GM12878 (cell line): Measurements from ENCODE around the gene CNKSR3. TPM values are rescaled to one million over a fixed set of nuclear protein-coding genes. Genes with fewer than 3 reads are reported as not detected.

Experiments used
- ATAC-seq: fragments of 200-7000 bp; cut with Tn5 transposase; 3 replicates; pipeline ENCODE4 v1.9.1; 2020; ENCODE audit warnings: mild to moderate bottlenecking, moderate library complexity
- BruUV-seq: library from RNA; stranded (reverse); fragments of 400-500 nt; replicated peaks from 2 replicates; lab custom pipeline; 2021; lab: Mats Ljungman, UMichigan
- CTCF ChIA-PET: fragments of 300-600 bp; sonication (Branson Sonifier 250); formaldehyde crosslinking; extraction: SDS; loops from one replicate; lab custom pipeline; 2021; ENCODE audit warnings: inconsistent platforms; lab: Yijun Ruan, JAX
- POLR2A ChIA-PET: fragments of 350-600 bp; formaldehyde crosslinking; extraction: SDS; loops from one replicate; lab custom pipeline; 2021; ENCODE audit warnings: inconsistent platforms; lab: Charles Lee
- RAD21 ChIA-PET: fragments of 300-600 bp; sonication (Branson Sonifier 250); formaldehyde crosslinking; loops from one replicate; lab custom pipeline; 2023; ENCODE audit warnings: antibody characterized with exemption; ENCODE audit not compliant: unreplicated experiment; lab: Charles Lee
- SMC1A ChIA-PET: fragments of 300-600 bp; sonication (Branson Sonifier 250); formaldehyde crosslinking; loops from one replicate; lab custom pipeline; 2023; ENCODE audit not compliant: unreplicated experiment, uncharacterized antibody; lab: Charles Lee
- DNase-seq: peaks from one replicate; pipeline ENCODE4 v3.0.0-alpha.2; 2011; ENCODE audit warnings: low read depth, low spot score
- FAIRE-seq: peaks from 3 replicates; lab custom pipeline; 2011; peaks lifted over from hg19 to GRCh38; lab: Jason Lieb, UNC
- H2AFZ ChIP-seq: 2 replicates; pipeline ENCODE4 v1.6.0; 2011; ENCODE audit warnings: low read depth, low read length, control low read depth; ENCODE audit not compliant: control insufficient read depth
- H3K27ac ChIP-seq: 2 replicates; pipeline ENCODE4 v1.5.1; 2011; ENCODE audit warnings: control low read depth; ENCODE audit not compliant: control insufficient read depth, insufficient read depth
- H3K27me3 ChIP-seq, 2 experiments: replicated peaks in 1 of 2; 2 replicates each; pipeline versions ENCODE4 v1.6.0 to v1.6.1; 2011; ENCODE audit warnings: low read length in 1 of 2; ENCODE audit not compliant: control insufficient read depth in 2 of 2, insufficient read depth in 2 of 2
- H3K36me3 ChIP-seq, 2 experiments: 2 replicates each; pipeline ENCODE4 v1.5.1; 2011; ENCODE audit warnings: low read length in 1 of 2; ENCODE audit not compliant: control insufficient read depth in 2 of 2, insufficient read depth in 2 of 2
- H3K4me1 ChIP-seq: 2 replicates; pipeline ENCODE4 v1.6.1; 2011; ENCODE audit warnings: mild to moderate bottlenecking, low read length, moderate library complexity, mixed read lengths; ENCODE audit not compliant: control insufficient read depth, insufficient read depth
- H3K4me2 ChIP-seq: 2 replicates; pipeline ENCODE4 v1.6.0; 2011; ENCODE audit warnings: control low read depth; ENCODE audit not compliant: control insufficient read depth, insufficient read depth
- H3K4me3 ChIP-seq: fragments of 200-600 bp; sonication (generic); 2 replicates; pipeline ENCODE4 v1.5.1; 2016
- H3K79me2 ChIP-seq: 2 replicates; pipeline ENCODE4 v1.6.0; 2011; ENCODE audit warnings: low read length; ENCODE audit not compliant: control insufficient read depth, insufficient read depth
- H3K9ac ChIP-seq: 2 replicates; pipeline ENCODE4 v1.8.0; 2011; ENCODE audit warnings: low read length, control low read depth, mixed read lengths; ENCODE audit not compliant: control insufficient read depth, insufficient read depth
- H3K9me3 ChIP-seq: replicated peaks from 3 replicates; pipeline ENCODE4 v1.5.1; 2011; ENCODE audit warnings: mild to moderate bottlenecking, low read length; ENCODE audit not compliant: control insufficient read depth, insufficient read depth
- H4K20me1 ChIP-seq: 2 replicates; pipeline ENCODE4 v1.6.0; 2011; ENCODE audit not compliant: control insufficient read depth, insufficient read depth
- BCLAF1 ChIP-seq: fragments of 450-650 bp; IDR thresholded peaks from 2 replicates; pipeline ENCODE4 v1.6.1; 2017; ENCODE audit warnings: antibody characterized with exemption, mild to moderate bottlenecking, moderate library complexity
- BRCA1 ChIP-seq: IDR thresholded peaks from 2 replicates; pipeline ENCODE4 v1.6.1; 2011; ENCODE audit warnings: low read depth, low read length, improper control_type of control experiment
- CBFB ChIP-seq: IDR thresholded peaks from 2 replicates; pipeline ENCODE4 v1.6.1; 2016; ENCODE audit warnings: antibody characterized with exemption, low read depth
- CTCF ChIP-seq, 3 experiments: IDR thresholded peaks in 2 of 3; conservative IDR thresholded peaks in 1 of 3; 2 replicates each; pipeline ENCODE4 v1.5.1; 2011; ENCODE audit warnings: low read depth in 3 of 3, low read length in 3 of 3, mild to moderate bottlenecking in 3 of 3, control low read depth in 2 of 3, moderate library complexity in 2 of 3, inconsistent platforms in 1 of 3, mixed read lengths in 1 of 3; ENCODE audit not compliant: control insufficient read depth in 2 of 3, insufficient read depth in 1 of 3; ENCODE audit errors: extremely low read depth in 1 of 3
- GATAD2B ChIP-seq: fragments of 450-650 bp; conservative IDR thresholded peaks from 2 replicates; pipeline ENCODE4 v1.6.1; 2017; ENCODE audit warnings: low read depth, mild to moderate bottlenecking, moderate library complexity
- IRF3 ChIP-seq: fragments of 450-650 bp; IDR thresholded peaks from 2 replicates; pipeline ENCODE4 v1.6.1; 2014; ENCODE audit warnings: mild to moderate bottlenecking
- MAX ChIP-seq: IDR thresholded peaks from 2 replicates; pipeline ENCODE4 v1.6.1; 2012; ENCODE audit warnings: low read depth, low read length, improper control_type of control experiment
- NFIC ChIP-seq: IDR thresholded peaks from 2 replicates; pipeline ENCODE4 v1.6.1; 2012; ENCODE audit warnings: low read depth, mild to moderate bottlenecking, inconsistent platforms, low read length, moderate library complexity
- NFXL1 ChIP-seq: fragments of 450-650 bp; IDR thresholded peaks from 2 replicates; pipeline ENCODE4 v1.6.1; 2017; ENCODE audit warnings: antibody characterized with exemption, mild to moderate bottlenecking, borderline replicate concordance
- PAX8 ChIP-seq: fragments of 450-650 bp; IDR thresholded peaks from 2 replicates; pipeline ENCODE4 v1.6.1; 2017; ENCODE audit warnings: mild to moderate bottlenecking, moderate library complexity
- POLR2AphosphoS2 ChIP-seq: IDR thresholded peaks from 2 replicates; pipeline ENCODE4 v1.6.1; 2011; ENCODE audit warnings: low read depth, mild to moderate bottlenecking, low read length, improper control_type of control experiment, moderate library complexity
- RAD51 ChIP-seq: fragments of 450-650 bp; IDR thresholded peaks from 2 replicates; pipeline ENCODE4 v1.6.1; 2016; ENCODE audit warnings: moderate library complexity, mild to moderate bottlenecking, inconsistent platforms
- RELA ChIP-seq: fragments of 450-650 bp; IDR thresholded peaks from 2 replicates; pipeline ENCODE4 v1.8.0; 2014; ENCODE audit warnings: borderline replicate concordance; ENCODE audit not compliant: partially characterized antibody
- RFX5 ChIP-seq: IDR thresholded peaks from 2 replicates; pipeline ENCODE4 v1.6.1; 2011; ENCODE audit warnings: low read depth, low read length, improper control_type of control experiment
- RUNX3 ChIP-seq: IDR thresholded peaks from 2 replicates; pipeline ENCODE4 v1.6.1; 2012; ENCODE audit warnings: low read length, inconsistent platforms
- SREBF2 ChIP-seq: IDR thresholded peaks from 2 replicates; pipeline ENCODE4 v1.6.1; 2012; ENCODE audit warnings: mild to moderate bottlenecking, low read length
- SUPT20H ChIP-seq: IDR thresholded peaks from 2 replicates; pipeline ENCODE4 v1.6.1; 2011; ENCODE audit warnings: low read depth, mild to moderate bottlenecking, low read length, moderate library complexity, borderline replicate concordance; ENCODE audit not compliant: control insufficient read depth
- SUZ12 ChIP-seq: fragments of 200-600 bp; sonication (generic); IDR thresholded peaks from one replicate; pipeline ENCODE4 v1.6.1; 2018; ENCODE audit warnings: antibody characterized with exemption, mild to moderate bottlenecking; ENCODE audit not compliant: unreplicated experiment
- ZBED1 ChIP-seq: IDR thresholded peaks from 2 replicates; pipeline ENCODE4 v1.6.1; 2016; ENCODE audit warnings: borderline replicate concordance
- WGBS: methylation state at CpG from one replicate; pipeline ENCODE4 v1.1.6; 2016; ENCODE audit warnings: low lambda C conversion rate; ENCODE audit not compliant: insufficient replicate concordance, insufficient coverage; ENCODE audit errors: missing lambda C conversion rate; 5-methylcytosine and 5-hydroxymethylcytosine counted together
- in situ Hi-C: fragments of 300-500 bp; cut with MboI; formaldehyde crosslinking; loops from 9 replicates; pipeline ENCODE4 v1.14.3; 2018; ENCODE audit warnings: mixed read lengths
- intact Hi-C: fragments of 100-400 bp; cut with micrococcal nuclease; formaldehyde crosslinking; loops from one replicate; pipeline ENCODE4 v1.14.2; 2022; ENCODE audit not compliant: unreplicated experiment
- polyA plus RNA-seq, 11 experiments: library from polyadenylated mRNA; depleted of rRNA in 4 of 11; unstranded in 6 of 11; stranded (reverse) in 5 of 11; fragments of >200 nt; fragmentation: Nextera tagmentation in 4 of 11; fragmentation: Illumina TruSeq in 1 of 11; extraction: Ambion mirVana in 4 of 11; extraction: Trizol in 1 of 11; gene quantifications; 1 replicate in 1 of 11; 2 replicates in 10 of 11; pipeline versions ENCODE4 v1.2.1 to v1.2.3, GENCODE V29; 2011 to 2016; ENCODE audit warnings: inconsistent platforms in 2 of 11, missing spikeins in 2 of 11, low read depth in 1 of 11
- total RNA-seq, 4 experiments: library from RNA; depleted of rRNA in 3 of 4; stranded (reverse); fragments of >200 nt in 3 of 4; fragmentation: Illumina TruSeq in 1 of 4; extraction: Trizol in 1 of 4; gene quantifications; 2 replicates each; pipeline versions ENCODE4 v1.2.1 to v1.2.3, GENCODE V29; 2013 to 2021

The CNKSR3 gene
- total and polyA plus RNA-seq, 10 of the 15 experiments (the other 5 are each of a cell fraction or from before 2014, with no cell fraction given) = under 0.01 to 0.48 (median 0.12) TPM; not detected in 2

GRCh38 chr6:154558984-154559383, 48.5 kb upstream of the CNKSR3 start:
- ChIA-PET SMC1A (no interaction called here), RAD21 (no interaction called here), POLR2A (no interaction called here), CTCF (interaction anchor here (0.9 kb wide), 1 partner anchor 10 kb away, joined by 3 read pairs; no protein-coding TSS in a partner anchor)
- no peaks in the 10 kb centered on the region; the same call in 2 of the 3 replicates for H3K9me3 ChIP-seq
- FAIRE-seq = no peak
- no peak overlapping the region for H3K4me2 ChIP-seq
- H4K20me1 ChIP-seq = no peaks in the 10 kb centered on the region
- no peaks in the 10 kb centered on the region for H3K36me3 ChIP-seq
- H3K27me3 ChIP-seq = no peaks in the 10 kb centered on the region; a peak in 2 of 4 replicates
- no peak overlapping the region for H3K9ac ChIP-seq
- in situ Hi-C loops = no loop called here
- H3K27ac ChIP-seq = no peak overlapping the region
- BruUV-seq = no TSS peak
- intact Hi-C loops = no loop called here
- no peak for TF ChIP-seq RELA
- no peak for TF ChIP-seq NFXL1
- no peak for TF ChIP-seq SREBF2
- TF ChIP-seq BCLAF1 = no peak
- TF ChIP-seq PAX8 = no peak
- no peak for TF ChIP-seq POLR2AphosphoS2
- no peak for TF ChIP-seq BRCA1
- TF ChIP-seq GATAD2B = no peak
- no peak for TF ChIP-seq IRF3
- TF ChIP-seq CBFB = no peak
- TF ChIP-seq RUNX3 = no peak
- TF ChIP-seq RFX5 = no peak
- TF ChIP-seq RAD51 = no peak
- no peak for TF ChIP-seq NFIC
- TF ChIP-seq MAX = no peak
- TF ChIP-seq SUPT20H = no peak
- no peak for TF ChIP-seq ZBED1
- no peak for TF ChIP-seq SUZ12
- no peak for TF ChIP-seq CTCF (IDR thresholded peaks at IDR 0.05 in 2 of 3, conservative IDR thresholded peaks at IDR 0.05 in 1 of 3; ENCODE audit: control insufficient read depth in 2 of 3, extremely low read depth in 1 of 3, insufficient read depth in 1 of 3, low read depth in 3 of 3, low read length in 3 of 3)
- TF ChIP-seq, all 136 proteins: peak for 0
- H2AFZ ChIP-seq = no peak overlapping the region
- 28% methylated on average over 5 of the region's 5 CpGs for WGBS
- ATAC-seq (no peak), DNase-seq (no peak)
- H3K79me2 ChIP-seq = no peaks in the 10 kb centered on the region
- H3K4me1 ChIP-seq = no peaks in the 10 kb centered on the region
- no peak overlapping the region for H3K4me3 ChIP-seq
